ENCODE data around the gene CADM2.

CADM2 gene

GRCh38 chr3:85525264-85525663 is 566.5 kb downstream of the CADM2 start:
- Mint-ChIP-seq H3K4me1 (no peaks in the 10 kb centered on the region), H3K36me3 (ENCODE audit: low read depth) (no peaks in the 10 kb centered on the region), H3K27ac (no peak overlapping the region), H3K27me3 (ENCODE audit: low read depth, poor library complexity) (no peaks in the 10 kb centered on the region), H3K9me3 (no peaks in the 10 kb centered on the region), H3K4me3 (no peak overlapping the region)
- DNase-seq, result no peak
- no peak for TF ChIP-seq CTCF (IDR thresholded peaks at IDR 0.05)

GRCh38 chr3:85533586-85533985 is 574.8 kb downstream of the CADM2 start:
- Mint-ChIP-seq H3K36me3 (ENCODE audit: low read depth) (no peaks in the 10 kb centered on the region), H3K4me3 (no peak overlapping the region), H3K9me3 (no peaks in the 10 kb centered on the region), H3K4me1 (no peaks in the 10 kb centered on the region), H3K27ac (no peak overlapping the region), H3K27me3 (ENCODE audit: low read depth, poor library complexity) (no peaks in the 10 kb centered on the region)
- no peak for TF ChIP-seq CTCF (IDR thresholded peaks at IDR 0.05)
- DNase-seq, result no peak

- no peak for DNase-seq
- Mint-ChIP-seq H3K9me3 (no peaks in the 10 kb centered on the region), H3K4me1 (no peaks in the 10 kb centered on the region), H3K27me3 (ENCODE audit: low read depth, poor library complexity) (no peaks in the 10 kb centered on the region), H3K4me3 (no peak overlapping the region), H3K27ac (no peak overlapping the region), H3K36me3 (ENCODE audit: low read depth) (no peaks in the 10 kb centered on the region)
- TF ChIP-seq CTCF (IDR thresholded peaks at IDR 0.05), result no peak
These were observed 576.7 kb downstream of the CADM2 start for GRCh38 chr3:85535517-85535916.

- H3K36me3 Mint-ChIP-seq (ENCODE audit: low read depth), result no peaks in the 10 kb centered on the region
- no peak for TF ChIP-seq CTCF (IDR thresholded peaks at IDR 0.05)
These were observed 580.4 kb downstream of the CADM2 start for GRCh38 chr3:85539232-85539631.

GRCh38 chr3:85554153-85554552 is 595.4 kb downstream of the CADM2 start:
- DNase-seq, result no peak
- Mint-ChIP-seq H3K4me1 (no peaks in the 10 kb centered on the region), H3K4me3 (no peak overlapping the region), H3K27ac (no peak overlapping the region), H3K27me3 (ENCODE audit: low read depth, poor library complexity) (peaks cover 7% of the 10 kb centered on the region), H3K9me3 (no peaks in the 10 kb centered on the region), H3K36me3 (ENCODE audit: low read depth) (no peaks in the 10 kb centered on the region)
- no peak for TF ChIP-seq CTCF (IDR thresholded peaks at IDR 0.05)

More at GRCh38 chr3:85539232-85539631, 580.4 kb downstream of the CADM2 start:
- no peaks in the 10 kb centered on the region for H3K9me3 Mint-ChIP-seq
- H3K4me1 Mint-ChIP-seq, result no peaks in the 10 kb centered on the region
- H3K4me3 Mint-ChIP-seq, result no peak overlapping the region
- no peaks in the 10 kb centered on the region for H3K27me3 Mint-ChIP-seq (ENCODE audit: low read depth, poor library complexity)
- DNase-seq, result no peak
- no peak overlapping the region for H3K27ac Mint-ChIP-seq

GRCh38 chr3:85560088-85560785 is 601.4 kb downstream of the CADM2 start:
- DNase-seq, result no peak
- Mint-ChIP-seq H3K27ac (no peak overlapping the region), H3K4me1 (no peaks in the 10 kb centered on the region), H3K36me3 (ENCODE audit: low read depth) (no peaks in the 10 kb centered on the region), H3K9me3 (no peaks in the 10 kb centered on the region), H3K27me3 (ENCODE audit: low read depth, poor library complexity) (peaks cover 2% of the 10 kb centered on the region), H3K4me3 (no peak overlapping the region)
- no peak for TF ChIP-seq CTCF (IDR thresholded peaks at IDR 0.05)
